CD4-positive, alpha-beta T cell treated with Interleukin-4 for 4 hours (primary cell): ENCODE measurements around the gene LRP3.
"Not testable (repeated sequence)": the region's sequence is repeated elsewhere in the genome, so short reads cannot be mapped to it uniquely, and the experiment has no call there.

ENCODE experiments used
- DNase-seq: peaks from one replicate; pipeline ENCODE4 v3.0.0-alpha.2; 2020

Gene LRP3

GRCh38 chr19:33176670-33177416 is 17.3 kb upstream of the LRP3 start:
- DNase-seq: peak; percentile 97

- DNase-seq: peak; percentile 85
Measured at GRCh38 chr19:33177417-33177979, 16.6 kb upstream of the LRP3 start.

- no peak for DNase-seq
Measured at GRCh38 chr19:33186431-33187182, 7.5 kb upstream of the LRP3 start.

- DNase-seq: no peak
Measured at GRCh38 chr19:33187183-33187540, 7.0 kb upstream of the LRP3 start.

GRCh38 chr19:33189453-33189852 is 4.7 kb upstream of the LRP3 start:
- DNase-seq: no peak

- DNase-seq: not testable (repeated sequence)
Measured at GRCh38 chr19:33191092-33191491, 3.0 kb upstream of the LRP3 start.

- DNase-seq: no peak
Measured at GRCh38 chr19:33191501-33191900, 2.6 kb upstream of the LRP3 start.

GRCh38 chr19:33192010-33192409 is 2.1 kb upstream of the LRP3 start:
- no peak for DNase-seq

- DNase-seq: no peak
Measured at GRCh38 chr19:33193269-33193864, 763 bp upstream of the LRP3 start.

- no peak for DNase-seq
Measured at GRCh38 chr19:33194532-33194885, 379 bp downstream of the LRP3 start.

- DNase-seq: no peak
Measured at GRCh38 chr19:33194886-33195644, 935 bp downstream of the LRP3 start.

- DNase-seq: no peak
Measured at GRCh38 chr19:33195645-33196347, 1.7 kb downstream of the LRP3 start.

GRCh38 chr19:33196446-33197193 is 2.5 kb downstream of the LRP3 start:
- DNase-seq: no peak

GRCh38 chr19:33197591-33198000 is 3.5 kb downstream of the LRP3 start:
- DNase-seq: no peak

GRCh38 chr19:33198169-33198568 is 4.0 kb downstream of the LRP3 start:
- no peak for DNase-seq

- no peak for DNase-seq
Measured at GRCh38 chr19:33199441-33200265, 5.5 kb downstream of the LRP3 start.

GRCh38 chr19:33201473-33201872 is 7.3 kb downstream of the LRP3 start:
- DNase-seq: no peak

- DNase-seq: no peak
Measured at GRCh38 chr19:33201886-33202545, 7.9 kb downstream of the LRP3 start.

GRCh38 chr19:33202546-33203507 is 8.7 kb downstream of the LRP3 start:
- DNase-seq: no peak
